ENCODE data around the gene MESD.
"Not testable (repeated sequence)": the region's sequence is repeated elsewhere in the genome, so short reads cannot be mapped to it uniquely, and the experiment has no call there.

Gene MESD

GRCh38 chr15:80965454-80965853, 24.2 kb downstream of the MESD start:
- not testable (repeated sequence) for DNase-seq (ENCODE audit: low read depth)

GRCh38 chr15:80958818-80959495, 30.7 kb downstream of the MESD start:
- DNase-seq (ENCODE audit: low read depth): no peak

- no peak for DNase-seq (ENCODE audit: low read depth)
These were observed 31.6 kb downstream of the MESD start for GRCh38 chr15:80957976-80958375.

- no peak for DNase-seq (ENCODE audit: low read depth)
These were observed 32.1 kb downstream of the MESD start for GRCh38 chr15:80957556-80957955.

GRCh38 chr15:80955571-80956452, 33.8 kb downstream of the MESD start:
- not testable (repeated sequence) for DNase-seq (ENCODE audit: low read depth)

GRCh38 chr15:80953953-80954778, 35.5 kb downstream of the MESD start:
- no peak for DNase-seq (ENCODE audit: low read depth)

GRCh38 chr15:80953001-80953952, 36.3 kb downstream of the MESD start:
- no peak for DNase-seq (ENCODE audit: low read depth)

GRCh38 chr15:80951941-80952340, 37.7 kb downstream of the MESD start:
- no peak for DNase-seq (ENCODE audit: low read depth)

- DNase-seq (ENCODE audit: low read depth): no peak
These were observed 39.1 kb downstream of the MESD start for GRCh38 chr15:80950291-80951078.

GRCh38 chr15:80949756-80950155, 39.9 kb downstream of the MESD start:
- DNase-seq (ENCODE audit: low read depth): no peak

- no peak for DNase-seq (ENCODE audit: low read depth)
These were observed 40.8 kb downstream of the MESD start for GRCh38 chr15:80948651-80949292.

- no peak for DNase-seq (ENCODE audit: low read depth)
These were observed 43.0 kb downstream of the MESD start for GRCh38 chr15:80946576-80946975.

- no peak for DNase-seq (ENCODE audit: low read depth)
These were observed 44.0 kb downstream of the MESD start for GRCh38 chr15:80945605-80946004.

GRCh38 chr15:80944818-80945217, 44.8 kb downstream of the MESD start:
- DNase-seq (ENCODE audit: low read depth): no peak

- DNase-seq (ENCODE audit: low read depth): no peak
These were observed 46.7 kb downstream of the MESD start for GRCh38 chr15:80942746-80943565.

- DNase-seq (ENCODE audit: low read depth): no peak
These were observed 47.4 kb downstream of the MESD start for GRCh38 chr15:80942266-80942665.

GRCh38 chr15:80940851-80941250, 48.8 kb downstream of the MESD start:
- no peak for DNase-seq (ENCODE audit: low read depth)

GRCh38 chr15:80940331-80940730, 49.3 kb downstream of the MESD start:
- no peak for DNase-seq (ENCODE audit: low read depth)

GRCh38 chr15:80939216-80939615, 50.4 kb downstream of the MESD start:
- DNase-seq (ENCODE audit: low read depth): no peak
